NCI-H526 treated with DMSO at 0.1 percent for 48 hours (cell line): ENCODE measurements around the gene PFKL.
"Not testable (repeated sequence)": the region's sequence is repeated elsewhere in the genome, so short reads cannot be mapped to it uniquely, and the experiment has no call there.

ENCODE experiments used
- DNase-seq: peaks from one replicate; lab custom pipeline; 2025; lab: John Stamatoyannopoulos, UW

The PFKL gene

DNA sequence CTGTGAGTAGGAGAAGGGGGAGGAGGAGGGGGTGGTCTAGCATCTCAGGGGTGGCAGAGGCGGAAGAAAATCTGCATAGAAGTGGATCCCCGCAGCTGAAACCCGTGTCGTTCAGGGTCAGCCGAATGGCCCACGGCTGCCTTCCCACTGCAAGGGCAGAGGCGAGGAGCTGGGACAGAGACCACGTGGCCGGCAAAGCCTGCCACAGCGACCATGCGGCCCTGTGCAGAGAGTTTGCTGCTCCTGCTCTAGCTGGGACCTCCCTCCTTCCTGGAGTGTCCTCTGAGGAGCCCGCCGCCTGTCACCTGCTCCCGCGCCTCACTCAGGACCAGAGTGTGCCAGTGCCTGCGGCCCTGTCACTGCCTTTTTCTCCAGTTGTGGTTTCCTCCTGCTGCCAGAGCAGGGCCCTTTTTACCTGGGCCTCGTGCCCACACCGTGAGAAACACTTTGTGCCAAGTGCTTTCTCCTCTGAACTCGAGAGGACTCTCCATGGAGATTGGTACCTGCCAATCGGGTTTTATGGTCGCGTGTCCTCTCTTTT is 48.1 kb downstream of the PFKL start:
- no peak for DNase-seq

DNA sequence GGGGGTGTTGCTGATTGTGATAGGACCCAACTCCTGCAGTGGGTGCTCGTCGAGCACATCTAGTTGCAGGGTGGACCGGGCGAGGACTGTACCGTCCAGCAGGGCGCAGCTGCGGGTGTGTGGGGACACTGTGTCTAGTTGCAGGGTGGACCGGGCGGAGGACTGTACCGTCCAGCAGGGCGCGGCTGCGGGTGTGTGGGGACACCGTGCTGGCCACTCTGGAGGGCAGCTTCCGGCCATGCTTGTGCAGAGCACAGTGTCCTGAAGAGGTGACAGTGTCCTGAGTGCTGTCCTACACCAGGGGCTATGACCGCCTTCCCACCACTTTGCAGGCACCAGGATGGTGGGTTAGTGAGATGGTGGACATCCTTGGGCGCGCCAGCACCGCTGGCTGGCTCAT is 49.0 kb downstream of the PFKL start:
- no peak for DNase-seq

GRCh38 chr21:44349416-44349846 is 49.6 kb downstream of the PFKL start:
- DNase-seq = no peak

DNA sequence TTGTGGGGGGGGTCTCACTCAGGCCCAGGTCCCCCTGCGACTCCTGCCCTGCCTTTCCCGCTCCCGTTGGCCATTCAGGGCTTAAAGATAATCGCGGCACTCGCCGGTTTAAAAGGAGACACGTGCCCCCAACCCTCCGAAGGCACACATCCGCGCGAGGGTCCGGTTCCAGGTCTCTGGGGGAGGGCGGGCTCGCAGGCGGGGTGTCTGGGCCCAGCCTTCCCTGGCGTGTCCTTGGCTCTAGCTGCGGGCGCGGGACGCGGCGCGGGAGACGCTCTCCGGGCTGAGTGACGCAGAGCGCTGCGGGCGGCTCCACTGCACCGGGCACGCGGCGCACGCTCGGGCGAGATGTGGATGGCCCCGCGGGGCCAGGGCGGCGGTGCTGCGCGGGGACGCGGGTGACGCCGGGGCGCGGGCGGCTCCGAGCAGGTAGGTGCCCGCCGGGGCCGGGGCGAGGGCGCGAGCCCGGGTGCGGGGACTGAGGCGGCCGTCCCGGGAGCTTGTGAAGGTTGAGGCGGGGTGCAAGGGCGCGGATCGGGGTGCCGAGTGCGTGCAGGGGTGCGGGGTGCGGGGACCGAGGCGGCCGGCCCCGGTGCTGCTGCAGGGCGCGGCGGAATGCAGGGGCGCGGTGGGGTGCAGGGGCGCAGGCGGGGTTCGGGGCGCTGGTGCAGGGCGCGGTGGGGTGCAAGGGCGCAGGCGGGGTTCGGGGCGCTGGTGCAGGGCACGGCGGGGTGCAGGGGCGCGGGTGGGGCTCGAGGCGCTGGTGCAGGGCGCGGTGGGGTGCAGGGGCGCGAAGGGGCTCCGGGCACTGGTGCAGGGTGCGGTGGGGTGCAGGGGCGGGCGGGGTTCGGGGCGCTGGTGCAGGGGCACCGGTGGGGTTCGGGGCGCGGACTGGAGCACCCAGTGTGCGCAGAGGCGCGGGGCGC is 50.3 kb downstream of the PFKL start:
- DNase-seq = no peak

GRCh38 chr21:44350773-44351481 is 51.1 kb downstream of the PFKL start:
- DNase-seq = no peak

- DNase-seq = no peak
These were observed 51.8 kb downstream of the PFKL start for GRCh38 chr21:44351535-44352252.

GRCh38 chr21:44352253-44352860 is 52.5 kb downstream of the PFKL start:
- DNase-seq = no peak

GRCh38 chr21:44353191-44353970 is 53.5 kb downstream of the PFKL start, which contains the start of gene TRPM2:
Gene TRPM2, plus strand, starts transcription at chr21:44353621. Its CDS starts 80 bp downstream, at chr21:44353701.
- DNase-seq = no peak

DNA sequence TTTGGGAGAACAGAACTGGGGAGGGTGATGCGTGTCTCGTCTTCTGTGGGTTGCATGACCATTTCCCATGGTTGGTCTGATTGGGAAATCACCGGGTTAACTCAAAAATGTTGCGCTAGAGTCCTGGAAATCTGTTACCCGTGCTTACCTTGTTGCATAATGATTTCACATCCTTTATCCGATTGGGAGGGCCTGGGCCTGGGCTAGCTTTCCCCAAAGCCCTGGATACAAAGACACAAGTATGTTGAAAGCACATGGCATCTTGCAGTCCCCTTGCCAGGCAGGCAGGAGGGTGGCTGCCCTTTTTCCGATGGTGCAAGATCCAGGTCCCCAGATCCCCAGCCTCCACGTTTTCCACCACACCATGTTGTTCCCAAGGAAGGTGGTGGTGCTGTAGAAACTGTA is 54.1 kb downstream of the PFKL start:
- no peak for DNase-seq

DNA sequence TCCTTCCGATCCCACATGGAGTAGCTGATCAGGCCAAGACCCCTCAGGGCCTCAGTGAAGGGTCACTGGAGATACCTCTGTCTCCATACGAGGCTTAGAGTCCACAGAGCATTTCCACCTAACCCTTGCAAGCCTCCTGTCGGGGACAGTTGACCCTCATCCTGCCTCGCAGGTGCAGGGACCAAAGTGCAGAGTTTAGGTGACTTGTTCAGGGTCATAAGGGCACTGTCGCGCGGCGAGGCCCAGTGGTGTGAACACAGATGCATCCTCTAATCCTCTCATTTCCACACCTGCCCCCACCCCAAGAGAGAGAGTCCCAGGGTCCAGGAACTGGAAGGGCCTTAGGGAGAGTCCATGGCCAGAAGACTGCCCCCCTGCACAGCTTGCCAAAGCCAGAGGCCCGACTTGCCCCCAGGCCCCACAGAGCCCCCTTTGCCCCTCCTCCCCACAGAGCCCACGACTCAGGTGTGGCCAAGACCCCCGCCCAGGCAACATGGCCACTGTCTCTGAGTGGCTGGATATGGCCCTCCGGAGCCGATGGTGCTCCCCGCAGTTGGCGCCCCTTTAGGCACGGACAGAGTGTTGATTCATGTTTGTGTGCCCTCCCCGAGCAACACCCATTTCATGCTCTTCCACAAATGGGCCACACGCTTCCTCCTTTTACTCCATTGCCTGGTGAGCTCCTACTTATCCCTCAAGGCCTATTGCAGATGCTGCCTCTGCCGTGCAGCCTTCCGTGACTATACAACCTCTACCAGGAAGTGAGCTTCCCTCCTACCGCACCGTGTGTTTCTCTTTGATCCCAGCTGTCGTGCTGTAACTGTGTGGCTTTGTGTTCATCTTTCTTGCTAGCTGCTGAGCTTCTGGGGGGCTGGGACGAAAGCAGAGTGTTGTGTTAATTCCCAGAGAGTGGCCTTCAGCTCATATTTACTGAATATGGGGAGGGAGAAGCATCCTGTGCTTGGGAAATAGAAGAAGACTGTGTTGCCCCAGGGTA is 55.2 kb downstream of the PFKL start:
- DNase-seq = no peak

GRCh38 chr21:44356160-44356559 is 56.3 kb downstream of the PFKL start:
- no peak for DNase-seq

DNA sequence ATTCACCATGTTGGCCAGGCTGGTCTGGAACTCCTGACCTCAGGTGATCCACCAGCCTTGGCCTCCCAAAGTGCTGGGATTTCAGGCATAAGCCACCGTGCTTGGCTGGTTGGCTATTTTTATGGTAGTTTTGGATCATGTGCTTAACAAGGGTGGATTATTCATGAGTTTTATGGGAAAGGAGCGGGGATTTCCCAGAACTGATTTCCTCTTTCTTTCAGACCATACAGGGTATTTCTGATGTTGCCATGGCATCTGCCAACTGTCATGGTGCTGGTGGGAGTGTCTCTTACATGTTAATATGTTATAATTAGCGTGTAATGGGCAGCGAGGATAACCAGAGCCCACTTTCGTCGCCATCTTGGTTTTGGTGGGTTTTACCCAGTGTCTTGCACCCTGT is 56.8 kb downstream of the PFKL start:
- no peak for DNase-seq

GRCh38 chr21:44357064-44357837 is 57.4 kb downstream of the PFKL start:
- DNase-seq = no peak

DNA sequence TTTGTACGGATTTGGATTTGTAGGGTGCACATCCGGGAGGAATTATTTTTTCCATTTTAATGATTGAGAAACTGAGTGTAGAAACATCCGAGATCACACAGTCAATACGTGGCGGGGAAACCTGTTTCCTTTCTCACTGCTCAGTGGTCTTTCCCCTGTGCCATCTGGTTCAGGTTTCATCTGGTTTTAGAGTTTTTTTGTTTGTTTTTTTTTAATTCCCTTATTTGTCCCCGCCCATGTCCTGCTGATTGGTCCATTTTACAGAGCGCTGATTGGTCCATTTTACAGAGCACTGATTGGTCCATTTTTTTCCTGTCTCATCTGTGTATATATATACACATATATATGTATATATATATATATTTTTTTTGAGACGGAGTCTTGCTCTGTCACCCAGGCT is 59.5 kb downstream of the PFKL start:
- no peak for DNase-seq

- DNase-seq = no peak
These were observed 60.3 kb downstream of the PFKL start for GRCh38 chr21:44360159-44360558.

DNA sequence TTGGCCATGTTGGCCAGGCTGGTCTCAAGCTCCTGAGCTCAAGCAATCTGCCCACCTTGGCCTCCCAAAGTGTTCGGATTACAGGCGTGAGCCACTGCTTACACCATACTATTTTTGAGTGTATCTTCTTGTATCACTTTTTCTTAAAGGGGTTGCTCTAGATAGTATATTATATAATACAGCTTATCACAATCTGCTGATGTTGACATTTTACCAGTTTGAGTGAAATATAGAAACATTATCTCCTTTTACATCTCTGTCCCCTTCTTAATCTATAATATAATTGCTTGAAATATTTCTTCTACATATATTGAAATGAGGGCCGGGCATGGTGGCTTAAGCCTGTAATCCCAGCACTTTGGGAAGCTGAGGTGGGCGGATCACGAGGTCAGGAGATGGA is 62.0 kb downstream of the PFKL start:
- not testable (repeated sequence) for DNase-seq

- DNase-seq = no peak
These were observed 63.4 kb downstream of the PFKL start for GRCh38 chr21:44363278-44363677.

GRCh38 chr21:44364151-44365053 is 64.5 kb downstream of the PFKL start:
- DNase-seq = no peak
